ENCODE results near the gene POLR1E.

POLR1E gene

DNA sequence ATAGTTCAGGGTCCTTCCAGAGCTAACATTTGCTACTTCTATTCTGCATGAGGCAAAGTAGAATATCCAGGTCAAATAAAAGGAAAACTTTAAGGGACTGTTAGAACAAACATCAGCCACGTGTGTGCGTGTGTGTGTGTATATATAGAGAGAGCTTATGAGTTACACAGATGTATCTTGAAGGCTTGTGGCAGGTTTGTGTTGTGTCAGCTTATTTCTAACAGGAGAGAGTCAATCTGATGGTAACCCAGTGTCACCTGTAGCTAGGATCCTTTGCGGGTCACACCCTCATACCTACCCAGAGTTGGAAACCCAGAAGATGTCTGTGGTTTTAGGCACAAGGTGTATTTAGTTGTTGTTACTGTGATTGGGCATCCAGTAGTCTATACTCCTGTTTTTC, 12.7 kb downstream of the POLR1E start:
- TF ChIP-seq, protein P1, sequence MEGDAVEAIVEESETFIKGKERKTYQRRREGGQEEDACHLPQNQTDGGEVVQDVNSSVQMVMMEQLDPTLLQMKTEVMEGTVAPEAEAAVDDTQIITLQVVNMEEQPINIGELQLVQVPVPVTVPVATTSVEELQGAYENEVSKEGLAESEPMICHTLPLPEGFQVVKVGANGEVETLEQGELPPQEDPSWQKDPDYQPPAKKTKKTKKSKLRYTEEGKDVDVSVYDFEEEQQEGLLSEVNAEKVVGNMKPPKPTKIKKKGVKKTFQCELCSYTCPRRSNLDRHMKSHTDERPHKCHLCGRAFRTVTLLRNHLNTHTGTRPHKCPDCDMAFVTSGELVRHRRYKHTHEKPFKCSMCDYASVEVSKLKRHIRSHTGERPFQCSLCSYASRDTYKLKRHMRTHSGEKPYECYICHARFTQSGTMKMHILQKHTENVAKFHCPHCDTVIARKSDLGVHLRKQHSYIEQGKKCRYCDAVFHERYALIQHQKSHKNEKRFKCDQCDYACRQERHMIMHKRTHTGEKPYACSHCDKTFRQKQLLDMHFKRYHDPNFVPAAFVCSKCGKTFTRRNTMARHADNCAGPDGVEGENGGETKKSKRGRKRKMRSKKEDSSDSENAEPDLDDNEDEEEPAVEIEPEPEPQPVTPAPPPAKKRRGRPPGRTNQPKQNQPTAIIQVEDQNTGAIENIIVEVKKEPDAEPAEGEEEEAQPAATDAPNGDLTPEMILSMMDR (conservative IDR thresholded peaks at IDR 0.05; ENCODE audit: control insufficient read depth, insufficient read depth, low read depth, low read length): no peak
- no peak for DNase-seq (ENCODE audit: low read depth)
- H3K4me3 ChIP-seq (ENCODE audit: control insufficient read depth, low read depth, low read length): no peak overlapping the region

DNA sequence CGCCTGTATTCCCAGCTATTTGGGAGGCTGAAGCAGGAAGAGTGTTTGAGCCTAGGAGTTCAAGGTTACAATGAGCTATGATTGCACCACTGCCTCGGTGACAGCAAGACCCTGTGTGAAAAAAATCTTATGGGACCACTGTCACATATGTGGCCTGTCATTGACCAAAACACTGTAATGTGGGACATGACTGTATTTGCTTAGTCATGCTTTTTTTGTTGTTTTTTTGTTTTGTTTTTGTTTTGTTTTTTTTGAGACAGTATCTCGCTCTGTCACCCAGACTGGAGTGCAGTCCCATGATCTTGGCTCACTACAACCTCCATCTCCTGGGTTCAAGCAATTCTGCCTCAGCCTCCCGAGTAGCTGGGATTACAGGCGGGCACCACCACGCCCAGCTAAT, 13.5 kb downstream of the POLR1E start:
- TF ChIP-seq, protein P1 (conservative IDR thresholded peaks at IDR 0.05; ENCODE audit: control insufficient read depth, insufficient read depth, low read depth, low read length): no peak
- DNase-seq (ENCODE audit: low read depth): no peak
- no peak overlapping the region for H3K4me3 ChIP-seq (ENCODE audit: control insufficient read depth, low read depth, low read length)

DNA sequence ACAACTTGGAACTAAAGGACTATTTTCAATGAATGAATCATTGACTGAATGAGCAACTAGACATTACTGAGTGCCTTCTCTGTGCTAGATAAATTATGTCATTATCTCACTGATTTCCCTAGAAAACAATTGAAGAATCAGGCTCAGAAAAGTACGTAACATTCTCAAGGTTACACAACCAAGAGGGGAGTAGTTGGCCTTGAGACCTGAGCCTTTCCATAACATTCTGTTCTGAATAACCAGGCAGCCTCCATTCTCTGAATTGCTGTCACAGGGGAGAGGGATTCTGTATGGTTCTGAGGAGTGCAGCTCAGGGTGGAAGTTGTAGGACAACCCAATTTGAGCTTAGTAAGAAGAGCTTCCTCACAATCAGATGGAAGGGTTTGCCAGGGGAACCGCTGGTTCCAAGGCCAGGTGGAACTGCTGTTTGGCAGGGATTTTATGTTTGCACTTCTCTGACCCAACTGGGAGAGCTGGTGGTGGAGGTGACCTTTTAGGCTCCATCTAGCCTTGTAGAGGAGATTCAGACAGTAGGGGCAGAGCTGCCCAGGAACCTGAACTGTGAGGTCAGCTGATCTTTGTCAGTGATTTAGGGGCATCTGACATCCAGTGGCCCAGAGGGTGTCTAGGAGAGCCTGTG, 16.3 kb downstream of the POLR1E start:
- H3K4me3 ChIP-seq (ENCODE audit: control insufficient read depth, low read depth, low read length): no peak overlapping the region
- no peak for DNase-seq (ENCODE audit: low read depth)
- TF ChIP-seq, protein P1 (conservative IDR thresholded peaks at IDR 0.05; ENCODE audit: control insufficient read depth, insufficient read depth, low read depth, low read length): no peak

DNA sequence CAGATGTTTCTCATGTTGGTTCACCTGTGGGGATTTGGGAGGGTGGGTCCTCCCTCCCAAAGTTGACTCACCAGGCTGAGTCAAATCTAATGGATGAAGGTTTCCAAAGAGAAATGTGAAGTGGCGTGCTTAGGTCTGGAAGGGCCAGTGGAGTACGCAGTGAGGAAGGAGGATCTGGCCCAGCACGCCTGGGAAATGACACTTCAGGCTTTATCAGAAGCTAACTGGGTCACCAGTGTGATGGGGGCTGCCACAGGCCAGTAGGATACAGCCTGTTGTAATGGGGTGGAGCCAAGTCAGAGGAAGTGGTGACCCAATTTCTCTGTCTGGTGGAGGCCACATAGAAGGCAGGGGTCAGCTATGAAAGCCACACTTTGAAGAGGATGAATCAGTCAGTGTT, 18.0 kb downstream of the POLR1E start:
- DNase-seq (ENCODE audit: low read depth): peak; percentile 31
- TF ChIP-seq, protein P1 (conservative IDR thresholded peaks at IDR 0.05; ENCODE audit: control insufficient read depth, insufficient read depth, low read depth, low read length): no peak
- H3K4me3 ChIP-seq (ENCODE audit: control insufficient read depth, low read depth, low read length): no peak overlapping the region

DNA sequence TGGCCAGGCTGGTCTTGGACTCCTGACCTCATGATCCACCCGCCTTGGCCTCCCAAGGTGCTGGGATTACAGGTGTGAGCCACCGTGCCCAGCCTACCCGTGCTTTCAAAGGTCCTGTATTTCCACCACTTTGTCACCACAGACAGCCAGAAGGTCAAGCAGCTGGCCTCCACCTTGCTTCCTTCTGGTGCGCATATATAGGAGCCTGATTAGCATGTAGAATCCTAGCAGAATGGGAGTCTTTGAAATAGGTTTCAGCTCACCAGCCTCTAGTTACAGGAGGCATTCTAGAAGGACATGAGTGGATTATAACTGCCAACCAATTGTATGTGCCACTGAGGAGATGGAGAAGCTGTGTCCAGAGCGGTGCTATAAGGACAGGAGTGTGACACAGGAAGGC, 18.9 kb downstream of the POLR1E start:
- no peak overlapping the region for H3K4me3 ChIP-seq (ENCODE audit: control insufficient read depth, low read depth, low read length)
- DNase-seq (ENCODE audit: low read depth): no peak
- TF ChIP-seq, protein P1 (conservative IDR thresholded peaks at IDR 0.05; ENCODE audit: control insufficient read depth, insufficient read depth, low read depth, low read length): no peak

DNA sequence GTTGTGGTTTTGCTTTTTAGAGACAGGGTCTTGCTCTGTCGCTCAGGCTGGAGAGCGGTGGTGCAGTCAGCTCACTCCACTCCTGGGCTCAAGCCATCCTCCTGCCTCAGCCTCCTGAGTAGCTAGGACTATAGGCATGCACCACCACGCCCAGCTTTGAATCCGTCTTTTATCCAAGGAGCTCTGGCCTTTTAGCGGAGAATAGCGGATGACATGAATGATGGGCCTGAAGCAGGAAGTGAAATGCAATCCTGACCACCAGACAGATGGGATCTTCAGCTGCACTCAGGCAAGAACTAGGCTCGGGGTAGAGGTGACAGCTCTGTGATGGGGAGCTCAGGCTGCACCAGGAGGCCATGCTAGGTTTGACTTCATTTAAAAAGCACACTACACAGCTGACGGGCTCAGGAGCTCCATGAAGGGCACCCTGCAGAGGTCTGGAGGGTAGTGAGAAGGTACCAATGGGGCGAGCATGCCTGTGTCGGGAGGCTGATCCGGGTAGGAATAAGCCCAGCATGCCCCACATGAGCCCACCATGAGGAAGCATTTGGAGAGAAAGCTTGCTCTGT, 21.9 kb downstream of the POLR1E start:
- TF ChIP-seq, protein P1 (conservative IDR thresholded peaks at IDR 0.05; ENCODE audit: control insufficient read depth, insufficient read depth, low read depth, low read length): no peak
- DNase-seq (ENCODE audit: low read depth): no peak

More for the DNA sequence above, 21.9 kb downstream of the POLR1E start:
- H3K4me3 ChIP-seq (ENCODE audit: control insufficient read depth, low read depth, low read length): no peak overlapping the region

All from fibroblast of mammary gland (primary cell).